ENCODE results near the gene AHDC1. TPM values are rescaled to one million over a fixed set of nuclear protein-coding genes. Genes with fewer than 3 reads are reported as not detected.
A peak's percentile ranks its signal among the peaks of the same experiment; 100 is the strongest.

Gene AHDC1
- total and polyA plus RNA-seq, 9 of the 15 experiments (the other 6 are each of a cell fraction or from before 2014, with no cell fraction given), result 0.21 to 36.4 (median 4.7) TPM

GRCh38 chr1:27526569-27527222, 77.2 kb downstream of the AHDC1 start (continued):
- TF ChIP-seq ZBTB40 (IDR thresholded peaks at IDR 0.05) (peak; percentile 58), ZBTB40 (CRISPR knock-in tag; IDR thresholded peaks at IDR 0.05) (0 out of 2 replicates have a peak, but pooled peaks have one; percentile 36), PTBP1 (IDR thresholded peaks at IDR 0.05; ENCODE audit: low read depth, low read length) (no peak), SIN3A (IDR thresholded peaks at IDR 0.05; ENCODE audit: borderline replicate concordance in 2 of 2, control insufficient read depth in 1 of 2, low read depth in 2 of 2, low read length in 2 of 2) (peak in 1 of 2 experiments; percentile 41; a peak in 1 of 4 replicates), NFIC (IDR thresholded peaks at IDR 0.05) (peak; percentile 17; the same call in 1 of the 2 replicates), RCOR1 (IDR thresholded peaks at IDR 0.05; ENCODE audit: borderline replicate concordance in 1 of 2, low read depth in 2 of 2, low read length in 2 of 2) (no peak), ATF1 (CRISPR knock-in tag; IDR thresholded peaks at IDR 0.05) (no peak), ATF1 (tag; IDR thresholded peaks at IDR 0.05) (peak; percentile 53), PKNOX1 (IDR thresholded peaks at IDR 0.05) (no peak; the same call in 1 of the 2 replicates), SNAPC5 (CRISPR knock-in tag; IDR thresholded peaks at IDR 0.05) (no peak), CEBPG (CRISPR knock-in tag; IDR thresholded peaks at IDR 0.05) (no peak; the same call in 1 of the 2 replicates), CEBPG (tag; conservative IDR thresholded peaks at IDR 0.05 in 1 of 2, IDR thresholded peaks at IDR 0.05 in 1 of 2) (no peak), VEZF1 (CRISPR knock-in tag; IDR thresholded peaks at IDR 0.05) (no peak), SAP30 (IDR thresholded peaks at IDR 0.05; ENCODE audit: borderline replicate concordance, insufficient read depth, low read depth, low read length, poor library complexity, severe bottlenecking) (peak; percentile 85), ILK (tag; IDR thresholded peaks at IDR 0.05; ENCODE audit: borderline replicate concordance, low read depth) (no peak)

Data from K562 (cell line).